ENCODE results near the gene SSH2. TPM values are rescaled to one million over a fixed set of nuclear protein-coding genes. Genes with fewer than 3 reads are reported as not detected.

The SSH2 gene
- total and polyA plus RNA-seq, 2 donors from 2014 or later = 19.7 to 62.5 TPM

- intact Hi-C loops (cut with DNase I) = loop anchor here (10.0 kb wide), 1 partner anchor 127 kb away; no protein-coding TSS in a partner anchor
- peaks cover 2 to 11% (median 7%) of the 10 kb centered on the region in 3 donors for H3K4me1 ChIP-seq (ENCODE audit: control insufficient read depth in 2 of 3, insufficient read depth in 2 of 3, low read depth in 1 of 3, low read length in 3 of 3)
- no peak for TF ChIP-seq CTCF (IDR thresholded peaks at IDR 0.05; ENCODE audit: borderline replicate concordance, extremely low read depth, insufficient read depth)
- no peak overlapping the region for H3K27ac ChIP-seq (ENCODE audit: low read depth in 2 of 2, low read length in 2 of 2)
- no peak overlapping the region for H3K4me3 ChIP-seq (ENCODE audit: low read length in 3 of 3)
- DNase-seq = no peak
- no peak overlapping the region for H3K9ac ChIP-seq (ENCODE audit: low read length in 3 of 3)
- no peak for FAIRE-seq
- peaks cover 0 to 9% (median 0%) of the 10 kb centered on the region in 3 donors for H3K36me3 ChIP-seq (ENCODE audit: control insufficient read depth in 2 of 3, insufficient read depth in 3 of 3, low read length in 3 of 3)
- no peaks in the 10 kb centered on the region for H3K9me3 ChIP-seq (ENCODE audit: control insufficient read depth in 2 of 3, insufficient read depth in 1 of 3, low read length in 3 of 3)
- no peaks in the 10 kb centered on the region for H3K27me3 ChIP-seq (ENCODE audit: control insufficient read depth, insufficient read depth, low read length)
These were observed 282.0 kb downstream of the SSH2 start for GRCh38 chr17:29648005-29648404.

- intact Hi-C loops (cut with DNase I) = loop anchor here (10.0 kb wide), 1 partner anchor 129 kb away; no protein-coding TSS in a partner anchor
- Histone ChIP-seq H3K4me3 (ENCODE audit: low read length in 3 of 3) (no peak overlapping the region), H3K27me3 (ENCODE audit: control insufficient read depth, insufficient read depth, low read length) (no peaks in the 10 kb centered on the region), H3K36me3 (ENCODE audit: control insufficient read depth in 2 of 3, insufficient read depth in 3 of 3, low read length in 3 of 3) (peaks cover 0 to 9% (median 0%) of the 10 kb centered on the region in 3 donors), H3K27ac (ENCODE audit: low read depth in 2 of 2, low read length in 2 of 2) (peak overlapping the region in 1 of 2 donors; percentile 8), H3K4me1 (ENCODE audit: control insufficient read depth in 2 of 3, insufficient read depth in 2 of 3, low read depth in 1 of 3, low read length in 3 of 3) (peaks cover 9 to 23% (median 12%) of the 10 kb centered on the region in 3 donors), H3K9ac (ENCODE audit: low read length in 3 of 3) (no peak overlapping the region), H3K9me3 (ENCODE audit: control insufficient read depth in 2 of 3, insufficient read depth in 1 of 3, low read length in 3 of 3) (no peaks in the 10 kb centered on the region)
- DNase-seq (peak in 2 of 5 donors; percentile 34 to 83), FAIRE-seq (no peak)
- TF ChIP-seq CTCF (IDR thresholded peaks at IDR 0.05; ENCODE audit: borderline replicate concordance, extremely low read depth, insufficient read depth) = no peak
These were observed 284.4 kb downstream of the SSH2 start for GRCh38 chr17:29645515-29646051.

GRCh38 chr17:29643817-29644160, 286.2 kb downstream of the SSH2 start:
- Histone ChIP-seq H3K27me3 (ENCODE audit: control insufficient read depth, insufficient read depth, low read length) (no peaks in the 10 kb centered on the region), H3K27ac (ENCODE audit: low read depth in 2 of 2, low read length in 2 of 2) (peak overlapping the region in 1 of 2 donors; percentile 12), H3K36me3 (ENCODE audit: control insufficient read depth in 2 of 3, insufficient read depth in 3 of 3, low read length in 3 of 3) (peaks cover 0 to 9% (median 0%) of the 10 kb centered on the region in 3 donors), H3K4me1 (ENCODE audit: control insufficient read depth in 2 of 3, insufficient read depth in 2 of 3, low read depth in 1 of 3, low read length in 3 of 3) (peaks cover 9 to 23% (median 18%) of the 10 kb centered on the region in 3 donors), H3K9ac (ENCODE audit: low read length in 3 of 3) (no peak overlapping the region), H3K9me3 (ENCODE audit: control insufficient read depth in 2 of 3, insufficient read depth in 1 of 3, low read length in 3 of 3) (no peaks in the 10 kb centered on the region), H3K4me3 (ENCODE audit: low read length in 3 of 3) (no peak overlapping the region)
- intact Hi-C loops (cut with DNase I) = loop anchor here (10.0 kb wide), 1 partner anchor 131 kb away; no protein-coding TSS in a partner anchor
- no peak for TF ChIP-seq CTCF (IDR thresholded peaks at IDR 0.05; ENCODE audit: borderline replicate concordance, extremely low read depth, insufficient read depth)
- FAIRE-seq (no peak), DNase-seq (no peak)

All from kidney (tissue), 14 donors.